ENCODE measurements around the gene KLF3.

GRCh38 chr4:38681281-38681991 is 17.4 kb downstream of the KLF3 start:
- no peak for TF ChIP-seq CTCF (IDR thresholded peaks at IDR 0.05)
- TF ChIP-seq POLR2A (IDR thresholded peaks at IDR 0.05), result no peak
- no peak for TF ChIP-seq EP300 (IDR thresholded peaks at IDR 0.05)
- TF ChIP-seq POLR2AphosphoS5 (IDR thresholded peaks at IDR 0.05), result no peak
